Measurements from ENCODE around the gene STAT6. TPM values are rescaled to one million over a fixed set of nuclear protein-coding genes. Genes with fewer than 3 reads are reported as not detected.

The STAT6 gene
- total and polyA plus RNA-seq, 10 of the 15 experiments (the other 5 are each of a cell fraction or from before 2014, with no cell fraction given) = 14.2 to 176 (median 89.6) TPM

- no peak for TF ChIP-seq MXI1 (IDR thresholded peaks at IDR 0.05; ENCODE audit: low read depth, low read length)
- TF ChIP-seq SUPT20H (IDR thresholded peaks at IDR 0.05; ENCODE audit: borderline replicate concordance, control insufficient read depth, low read depth, low read length) = no peak
- TF ChIP-seq POLR2AphosphoS2 (IDR thresholded peaks at IDR 0.05; ENCODE audit: low read depth, low read length) = no peak
- no peak for TF ChIP-seq ZNF384 (IDR thresholded peaks at IDR 0.05; ENCODE audit: borderline replicate concordance, low read depth, low read length)
- TF ChIP-seq DPF2 (IDR thresholded peaks at IDR 0.05) = 0 out of 2 replicates have a peak, but pooled peaks have one; percentile 22
- TF ChIP-seq JUNB (IDR thresholded peaks at IDR 0.05) = no peak
- no peak for TF ChIP-seq HDAC6 (IDR thresholded peaks at IDR 0.05; ENCODE audit: unreplicated experiment)
- TF ChIP-seq RELB (IDR thresholded peaks at IDR 0.05; ENCODE audit: low read depth) = no peak
Observed at GRCh38 chr12:57069523-57069922, 41.6 kb downstream of the STAT6 start (continued).

- no TSS peak for BruUV-seq (replicated peaks)
- FAIRE-seq = no peak
- no peak for DNase-seq (ENCODE audit: low read depth, low spot score)
- H3K4me1 ChIP-seq (ENCODE audit: control insufficient read depth, insufficient read depth, low read length) = peaks cover 14% of the 10 kb centered on the region
- intact Hi-C loops (cut with micrococcal nuclease; ENCODE audit: unreplicated experiment) (no loop called here), in situ Hi-C loops (cut with MboI) (loop anchor here (5.0 kb wide), 1 partner anchor 46 kb away; the partner anchor contains the start of gene STAT6)
- no peaks in the 10 kb centered on the region for H4K20me1 ChIP-seq (ENCODE audit: control insufficient read depth, insufficient read depth)
- no peak overlapping the region for H3K4me2 ChIP-seq (ENCODE audit: control insufficient read depth, insufficient read depth)
- no peak for ATAC-seq
- H3K79me2 ChIP-seq (ENCODE audit: control insufficient read depth, insufficient read depth, low read length) = peaks cover 3% of the 10 kb centered on the region; the same call in 1 of the 2 replicates
- SMC1A ChIA-PET (ENCODE audit: uncharacterized antibody, unreplicated experiment) = interaction anchor here (1.0 to 5.6 kb wide), 5 partner anchors 13 to 44 kb away, joined by 3 to 68 read pairs (median 11); partner anchors contain the start of genes NEMP1 and STAT6
- POLR2A ChIA-PET = interaction anchor here (1.3 to 3.7 kb wide), 5 partner anchors 12 to 45 kb away, joined by 3 to 29 read pairs (median 4); partner anchors contain the start of genes NEMP1 and STAT6
- no peak overlapping the region for H2AFZ ChIP-seq (ENCODE audit: control insufficient read depth, low read depth, low read length)
- H3K4me3 ChIP-seq = no peak overlapping the region
- CTCF ChIA-PET = interaction anchor here (1.0 to 17.6 kb wide), 8 partner anchors 24 to 309 kb away, joined by 3 to 458 read pairs (median 7); partner anchors contain the start of genes STAT6 and ZBTB39
- no peak overlapping the region for H3K27ac ChIP-seq (ENCODE audit: control insufficient read depth, insufficient read depth)
- RAD21 ChIA-PET (ENCODE audit: unreplicated experiment) = interaction anchor here (1.3 to 5.2 kb wide), 7 partner anchors 23 to 116 kb away, joined by 3 to 77 read pairs (median 8); partner anchors contain the start of genes NAB2 and STAT6
- H3K9me3 ChIP-seq (replicated peaks; ENCODE audit: control insufficient read depth, insufficient read depth, low read length) = no peaks in the 10 kb centered on the region; the same call in 2 of the 3 replicates
- 53% methylated on average over 2 of the region's 2 CpGs for WGBS (ENCODE audit: insufficient coverage, insufficient replicate concordance, low lambda C conversion rate, missing lambda C conversion rate)
- H3K9ac ChIP-seq (ENCODE audit: control insufficient read depth, insufficient read depth, low read length) = no peak overlapping the region
- no peaks in the 10 kb centered on the region for H3K27me3 ChIP-seq (replicated peaks in 1 of 2; ENCODE audit: control insufficient read depth in 2 of 2, insufficient read depth in 2 of 2, low read length in 1 of 2)
- peaks cover 0 to 18% of the 10 kb centered on the region in 2 experiments; a peak in 1 of 4 replicates for H3K36me3 ChIP-seq (ENCODE audit: control insufficient read depth in 2 of 2, insufficient read depth in 2 of 2, low read length in 1 of 2)
- TF ChIP-seq ZZZ3 (IDR thresholded peaks at IDR 0.05; ENCODE audit: control insufficient read depth, insufficient read length, low read depth) (no peak), FOXK2 (IDR thresholded peaks at IDR 0.05) (no peak), POLR2AphosphoS2 (IDR thresholded peaks at IDR 0.05; ENCODE audit: low read depth, low read length) (no peak), IRF4 (IDR thresholded peaks at IDR 0.05; ENCODE audit: low read depth, low read length) (no peak), MYB (IDR thresholded peaks at IDR 0.05; ENCODE audit: borderline replicate concordance, low read depth, low read length) (no peak), ASH2L (IDR thresholded peaks at IDR 0.05; ENCODE audit: borderline replicate concordance, low read depth) (no peak), NFIC (IDR thresholded peaks at IDR 0.05; ENCODE audit: low read depth, low read length) (no peak), MYC (IDR thresholded peaks at IDR 0.05; ENCODE audit: insufficient read depth, insufficient read length, insufficient replicate concordance, low read length, severe bottlenecking) (no peak), ATF7 (IDR thresholded peaks at IDR 0.05; ENCODE audit: low read depth) (no peak), GABPA (IDR thresholded peaks at IDR 0.05; ENCODE audit: low read depth) (no peak), MTA3 (IDR thresholded peaks at IDR 0.05; ENCODE audit: borderline replicate concordance, low read length) (no peak), RB1 (IDR thresholded peaks at IDR 0.05; ENCODE audit: borderline replicate concordance) (no peak), NKRF (conservative IDR thresholded peaks at IDR 0.05) (no peak), NR2F1 (conservative IDR thresholded peaks at IDR 0.05) (no peak)
Observed at GRCh38 chr12:57066245-57066644, 44.9 kb downstream of the STAT6 start.
